ENCODE measurements around the gene CALCOCO1.
A peak's percentile ranks its signal among the peaks of the same experiment; 100 is the strongest.

Gene CALCOCO1

DNA sequence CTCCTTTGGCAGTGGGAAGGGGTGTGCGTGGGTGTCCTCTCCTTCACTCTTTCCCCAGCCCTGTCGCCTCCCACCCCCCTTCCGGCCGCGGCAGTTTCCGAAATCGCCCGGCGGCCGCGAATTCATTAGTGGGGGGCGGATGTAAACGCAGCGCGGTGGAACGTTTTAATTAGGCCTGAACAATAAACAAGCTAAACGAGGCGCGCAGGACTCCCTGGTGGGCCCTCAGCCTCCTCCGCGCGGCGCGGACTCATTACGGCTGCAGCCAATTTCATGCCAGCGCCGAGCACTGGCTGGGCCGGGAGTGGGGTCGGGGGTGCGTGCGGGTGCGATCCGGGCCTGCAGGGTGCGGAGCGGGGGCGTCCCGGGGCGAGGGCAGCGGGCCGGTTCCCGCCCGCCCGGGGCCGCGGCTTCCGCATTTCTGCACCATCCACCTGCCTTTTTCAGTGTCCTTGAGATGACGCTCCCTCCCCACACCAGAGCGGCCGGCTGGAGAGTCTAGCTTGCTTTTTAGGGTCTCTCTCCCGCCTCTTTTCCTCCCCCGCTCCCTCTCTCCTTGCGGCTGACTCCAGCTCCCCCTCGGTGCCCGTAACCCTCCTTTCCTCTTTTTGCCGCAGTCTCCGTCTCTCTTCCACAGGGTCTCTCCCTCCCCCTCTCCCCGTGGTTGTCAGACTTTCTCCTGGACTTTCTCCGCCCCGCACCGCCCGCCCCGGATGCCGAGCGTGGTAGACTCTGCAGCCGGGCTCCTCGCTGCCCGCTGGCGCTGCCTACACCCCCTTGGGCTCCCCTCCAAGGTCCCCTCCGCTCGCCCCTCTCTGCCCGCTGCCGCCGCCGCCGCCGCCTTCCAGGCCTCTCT is 24.3 kb upstream of the CALCOCO1 start, which contains the start of gene CISTR:
Gene CISTR (minus strand): TSS at position 644 of the 856 bp plus-strand sequence.
- DNase-seq = no peak

GRCh38 chr12:53750812-53751335 is 23.6 kb upstream of the CALCOCO1 start:
- DNase-seq = no peak

GRCh38 chr12:53749986-53750811 is 22.9 kb upstream of the CALCOCO1 start:
- DNase-seq = no peak

DNA sequence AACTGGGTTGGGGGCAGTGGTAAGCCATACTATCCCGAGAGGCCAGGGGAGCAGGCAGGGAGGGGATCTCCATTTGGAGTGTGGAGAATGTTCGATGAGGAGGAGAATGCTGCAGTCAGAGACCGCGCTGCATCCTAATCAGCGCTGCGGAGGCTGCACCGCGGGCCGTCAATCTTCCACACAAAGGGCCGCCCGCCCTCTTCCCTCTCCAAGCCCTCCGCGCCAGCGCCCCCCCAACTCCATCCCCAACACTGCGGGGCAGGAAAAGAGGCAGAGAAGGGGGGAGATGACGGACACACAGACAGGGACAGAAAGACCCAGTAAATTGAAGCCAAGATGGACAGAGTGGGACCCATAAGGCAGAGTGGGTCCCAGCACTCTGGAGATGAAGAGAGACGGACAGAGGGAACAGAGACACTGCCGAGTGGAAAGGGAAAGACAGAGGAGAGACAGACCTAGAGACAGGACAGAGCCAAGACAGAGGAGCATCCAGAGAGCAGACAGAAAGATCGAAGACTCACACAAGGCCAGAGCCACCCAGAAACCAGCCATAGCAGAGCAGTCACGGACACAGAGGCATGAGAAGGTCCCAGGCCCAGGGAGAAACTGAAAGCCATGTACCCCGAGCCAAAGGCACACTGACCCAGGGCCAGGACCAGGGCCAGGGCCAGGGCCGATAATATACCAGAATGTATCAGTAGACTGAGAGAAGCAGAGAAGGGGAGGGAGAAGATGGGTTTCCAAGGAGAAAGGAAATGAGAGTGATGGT is 21.0 kb upstream of the CALCOCO1 start:
- no peak for DNase-seq

DNA sequence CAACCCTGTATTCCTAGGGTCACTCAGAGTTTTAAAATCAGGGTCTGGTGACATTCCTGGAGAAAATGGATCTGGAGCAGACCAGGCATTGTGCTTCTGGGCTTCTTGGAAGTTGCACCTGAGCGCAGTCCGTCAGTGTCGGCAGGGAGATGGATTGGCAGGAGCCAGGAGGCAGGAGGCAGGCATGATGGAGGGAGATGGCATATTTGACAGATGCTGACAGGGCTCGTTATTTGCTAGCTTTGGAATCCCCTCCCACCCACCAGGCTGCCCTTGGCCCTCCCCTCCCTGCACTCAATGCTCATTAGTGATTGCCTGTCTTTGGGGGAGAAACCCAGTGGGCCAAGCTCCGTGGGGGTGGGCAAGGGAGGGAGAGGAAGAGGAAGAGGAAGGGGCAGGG is 19.8 kb upstream of the CALCOCO1 start:
- DNase-seq = no peak

DNA sequence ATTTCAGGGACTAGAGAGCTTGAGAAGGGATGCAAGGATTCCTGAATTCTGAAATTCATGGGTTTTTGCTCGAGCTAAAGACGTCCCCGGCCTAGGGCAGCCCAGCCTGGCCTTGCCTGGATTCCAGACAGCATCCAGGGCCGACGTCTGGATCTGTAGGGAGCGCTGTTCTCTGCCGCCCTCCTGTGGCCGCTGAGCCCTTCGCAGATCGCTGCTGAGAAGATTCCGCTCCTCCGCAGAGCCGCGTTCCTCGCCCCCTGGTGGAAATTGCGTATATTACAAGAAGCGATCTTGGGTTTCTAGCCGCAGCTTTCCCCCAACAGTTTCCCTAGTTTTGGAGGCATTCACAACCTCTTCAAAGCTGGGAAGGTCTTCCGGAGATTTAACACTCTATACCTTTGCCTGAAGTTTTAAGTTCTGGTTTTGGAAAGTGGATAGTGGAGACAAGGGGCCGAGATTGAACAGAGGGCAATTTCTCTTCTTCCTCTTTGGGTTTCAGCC is 19.4 kb upstream of the CALCOCO1 start:
- DNase-seq = peak; percentile 75

- DNase-seq = no peak
Observed at GRCh38 chr12:53744751-53745150, 17.5 kb upstream of the CALCOCO1 start.

- DNase-seq = no peak
Observed at GRCh38 chr12:53744130-53744441, 16.8 kb upstream of the CALCOCO1 start.

- no peak for DNase-seq
Observed at GRCh38 chr12:53743266-53744129, 16.2 kb upstream of the CALCOCO1 start.

- no peak for DNase-seq
Observed at GRCh38 chr12:53740130-53740491, 12.9 kb upstream of the CALCOCO1 start.

DNA sequence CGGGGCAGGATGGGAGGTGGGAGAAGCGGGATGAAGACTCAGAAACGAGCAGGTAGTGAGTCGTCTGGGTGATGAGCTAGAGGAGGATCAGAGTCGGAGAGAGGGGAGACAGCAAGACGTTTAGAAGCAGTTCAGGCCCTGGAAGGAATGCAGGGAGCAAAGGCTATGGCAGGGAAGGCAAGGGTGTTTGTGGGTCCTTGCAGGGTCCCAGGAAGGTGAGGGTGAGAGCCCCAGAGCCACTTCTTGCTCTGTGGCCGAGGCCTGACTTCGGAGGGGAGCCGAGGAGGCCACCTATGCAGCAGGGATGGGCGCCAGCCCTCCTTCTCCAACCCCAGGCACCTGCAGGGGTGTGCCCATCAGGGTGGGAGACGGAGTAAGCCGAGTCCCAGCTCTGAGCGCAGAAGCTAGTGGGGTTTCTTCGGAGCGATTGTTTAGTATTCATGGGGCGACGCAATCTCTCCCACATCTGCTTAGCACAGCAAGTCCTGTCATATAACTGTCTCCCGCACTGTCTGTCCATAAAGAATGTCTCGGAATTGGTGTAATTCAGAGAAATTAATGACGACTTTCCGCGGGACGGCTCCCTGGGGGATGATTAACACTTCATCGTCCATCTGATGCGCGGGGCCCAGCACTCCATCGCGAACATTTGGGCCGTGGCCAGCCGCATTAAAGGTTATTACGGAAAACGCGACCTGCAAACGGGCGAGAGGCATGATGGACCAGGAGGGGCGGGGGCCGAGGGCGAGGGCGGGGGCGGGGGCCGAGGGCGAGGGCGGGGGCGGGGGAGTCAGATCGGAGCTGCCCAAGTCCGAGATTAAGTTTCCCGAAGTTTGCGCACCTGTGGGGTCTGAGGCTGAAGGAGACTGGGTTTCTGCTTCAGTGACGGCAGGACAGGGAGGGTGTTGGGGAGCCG is 12.2 kb upstream of the CALCOCO1 start:
- no peak for DNase-seq

DNA sequence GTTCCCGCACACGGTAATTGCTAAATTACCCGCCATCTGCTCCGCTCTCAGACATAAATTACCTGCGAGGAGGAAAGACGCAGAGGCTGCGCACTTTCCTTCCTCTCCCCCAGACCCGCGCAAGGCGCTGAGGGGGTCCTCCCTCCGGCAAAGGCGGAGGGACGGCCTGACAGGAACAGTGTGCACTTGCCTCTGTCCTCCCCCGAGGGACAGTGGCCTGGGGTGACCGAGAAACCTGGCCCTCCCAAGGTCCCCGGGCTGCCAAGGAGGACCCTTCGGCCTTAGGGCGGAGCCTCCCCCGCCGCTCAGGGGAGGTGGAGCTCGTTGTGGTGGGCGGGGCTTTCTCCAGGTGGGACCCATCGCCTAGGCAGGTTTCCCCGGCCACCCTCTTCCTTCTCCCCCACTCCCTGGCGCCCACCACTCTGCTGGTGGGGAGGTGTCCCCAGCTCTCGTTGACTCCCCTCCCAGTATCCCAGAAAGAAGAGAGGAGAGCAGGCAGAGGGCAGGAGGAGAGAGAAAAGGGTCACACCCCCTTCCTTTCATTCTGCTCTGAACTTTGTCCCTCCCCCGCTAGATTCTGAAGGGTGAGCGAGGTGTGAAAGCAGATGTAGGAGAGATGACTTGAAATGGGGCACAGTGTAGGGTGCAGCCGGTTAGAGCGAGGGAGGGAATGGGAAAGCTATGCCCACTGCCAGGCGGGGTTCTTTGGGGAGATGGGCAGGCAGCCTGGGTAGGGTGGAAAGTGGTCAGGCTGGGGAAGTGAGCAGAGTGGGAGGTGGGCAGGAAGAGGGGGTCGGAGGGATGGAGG is 11.4 kb upstream of the CALCOCO1 start:
- no peak for DNase-seq

GRCh38 chr12:53737951-53738405 is 10.7 kb upstream of the CALCOCO1 start:
- DNase-seq = no peak

DNA sequence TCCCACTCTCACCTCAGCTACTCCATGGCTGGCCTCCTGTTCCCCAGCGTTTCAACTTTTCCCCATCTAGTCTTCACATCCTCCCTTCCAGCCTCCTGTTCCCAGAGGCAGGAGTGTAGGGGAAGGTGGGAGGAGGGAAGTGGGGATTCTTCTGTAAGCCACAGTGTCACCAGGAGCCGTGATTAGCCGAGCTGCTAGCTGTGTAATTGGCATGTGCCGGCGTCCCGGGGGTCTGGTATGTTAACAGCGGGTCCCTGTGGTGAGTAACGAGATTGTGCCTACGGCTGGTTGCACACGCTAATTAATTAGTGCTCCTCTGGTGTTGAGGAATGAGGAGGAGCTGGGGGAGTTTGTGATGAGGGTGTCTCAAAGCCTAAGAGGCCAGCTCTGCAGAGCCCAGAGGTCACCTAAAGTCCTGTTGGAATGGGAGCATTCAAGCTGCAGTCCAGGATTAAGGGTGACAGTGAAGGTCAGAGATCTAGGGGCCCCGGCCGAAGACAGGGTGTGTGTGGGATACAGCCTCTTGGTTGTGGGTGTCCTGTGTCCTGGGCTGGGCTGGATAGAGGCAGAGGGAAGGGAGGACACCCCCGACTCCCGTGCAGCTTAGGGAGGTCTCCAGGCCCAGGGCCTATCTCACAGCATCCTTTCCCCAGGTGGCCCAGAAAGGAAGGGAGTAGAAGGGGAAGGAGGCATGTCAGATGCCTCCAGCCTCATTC is 10.0 kb upstream of the CALCOCO1 start:
- DNase-seq = no peak

- DNase-seq = no peak
Observed at GRCh38 chr12:53736592-53736991, 9.3 kb upstream of the CALCOCO1 start.

GRCh38 chr12:53735556-53735955 is 8.3 kb upstream of the CALCOCO1 start:
- no peak for DNase-seq

DNA sequence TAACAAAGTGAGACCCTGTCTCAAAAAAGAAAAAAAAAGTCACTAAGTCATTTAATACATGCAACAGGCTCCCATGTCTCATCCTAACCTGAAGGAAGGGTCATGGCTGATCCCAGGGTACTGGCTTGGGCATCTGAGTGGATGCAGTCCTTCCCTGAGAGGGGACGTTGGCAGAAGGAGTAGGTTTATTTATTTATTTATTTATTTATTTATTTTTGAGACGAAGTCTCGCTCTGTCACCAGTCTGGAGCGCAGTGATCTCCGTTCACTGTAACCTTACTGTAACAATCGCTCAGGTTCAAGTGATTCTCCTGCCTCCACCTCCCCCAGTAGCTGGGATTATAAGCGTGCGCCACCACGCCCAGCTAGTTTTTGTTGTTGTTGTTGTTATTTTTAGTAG is 7.2 kb upstream of the CALCOCO1 start:
- DNase-seq = no peak

- DNase-seq = no peak
Observed at GRCh38 chr12:53733807-53734200, 6.6 kb upstream of the CALCOCO1 start.
